H1 (cell line): ENCODE data around the gene LPP. TPM values are rescaled to one million over a fixed set of nuclear protein-coding genes. Genes with fewer than 3 reads are reported as not detected.

Source experiments
- CTCF ChIA-PET: fragments of 300-600 bp; sonication (Branson Sonifier 250); formaldehyde crosslinking; loops from one replicate; lab custom pipeline; 2021; ENCODE audit not compliant: partially characterized antibody; lab: Charles Lee
- POLR2A ChIA-PET: fragments of 300-600 bp; sonication (Branson Sonifier 250); formaldehyde crosslinking; loops from one replicate; lab custom pipeline; 2021; ENCODE audit warnings: inconsistent platforms; ENCODE audit not compliant: partially characterized antibody; lab: Charles Lee
- DNase-seq, 2 experiments: peaks; one replicate each; pipeline versions ENCODE4 v3.0.0 to v3.0.0-alpha.2; 2010 to 2022; ENCODE audit warnings: low spot score in 2 of 2, low read depth in 1 of 2, mixed read lengths in 1 of 2
- FAIRE-seq: peaks from 2 replicates; lab custom pipeline; 2011; peaks lifted over from hg19 to GRCh38; lab: Jason Lieb, UNC
- H2AFZ ChIP-seq: 2 replicates; pipeline ENCODE4 v1.8.1; 2012; ENCODE audit warnings: low read length, inconsistent platforms
- H2AK5ac ChIP-seq: 2 replicates; pipeline ENCODE4 v1.6.1; 2013; ENCODE audit warnings: low read depth, low read length
- H2BK120ac ChIP-seq: replicated peaks from 2 replicates; pipeline ENCODE3; 2013; ENCODE audit warnings: low read depth, low read length, inconsistent platforms
- H2BK12ac ChIP-seq: 2 replicates; pipeline ENCODE4 v1.6.1; 2013; ENCODE audit warnings: low read depth, low read length
- H2BK15ac ChIP-seq: 2 replicates; pipeline ENCODE4 v1.6.1; 2013; ENCODE audit warnings: low read length
- H2BK20ac ChIP-seq: 2 replicates; pipeline ENCODE4 v1.6.1; 2013; ENCODE audit warnings: low read length
- H2BK5ac ChIP-seq: 2 replicates; pipeline ENCODE4 v1.6.1; 2013; ENCODE audit warnings: low read depth, low read length
- H3K14ac ChIP-seq: 2 replicates; pipeline ENCODE4 v1.6.1; 2013; ENCODE audit warnings: inconsistent platforms; ENCODE audit not compliant: insufficient read length
- H3K18ac ChIP-seq: 2 replicates; pipeline ENCODE4 v1.6.1; 2013; ENCODE audit warnings: low read length; ENCODE audit errors: extremely low read depth
- H3K23ac ChIP-seq: 2 replicates; pipeline ENCODE4 v1.6.1; 2013; ENCODE audit warnings: inconsistent platforms; ENCODE audit not compliant: insufficient read length
- H3K23me2 ChIP-seq: 2 replicates; pipeline ENCODE4 v1.6.1; 2013; ENCODE audit warnings: low read depth, low read length
- H3K27ac ChIP-seq: 2 replicates; pipeline ENCODE4 v1.6.1; 2011; ENCODE audit warnings: low read depth, low read length, inconsistent platforms
- H3K27me3 ChIP-seq, 4 experiments: replicated peaks in 1 of 4; 1 replicate in 1 of 4; 2 replicates in 3 of 4; pipeline versions ENCODE4 v1.6.1 to v1.8.1; 2011 to 2013; ENCODE audit warnings: low read length in 3 of 4, mild to moderate bottlenecking in 3 of 4, inconsistent platforms in 2 of 4, mixed read lengths in 2 of 4, moderate library complexity in 1 of 4; ENCODE audit not compliant: control insufficient read depth in 3 of 4, insufficient read depth in 3 of 4; ENCODE audit errors: extremely low read depth in 1 of 4
- H3K36me3 ChIP-seq, 4 experiments: 2 replicates each; pipeline versions ENCODE4 v1.6.1 to v1.8.1; 2011 to 2013; ENCODE audit warnings: mild to moderate bottlenecking in 4 of 4, low read length in 3 of 4, moderate library complexity in 2 of 4, control low read depth in 1 of 4, inconsistent platforms in 1 of 4; ENCODE audit not compliant: insufficient read depth in 4 of 4, control insufficient read depth in 2 of 4
- H3K4ac ChIP-seq: replicated peaks from 2 replicates; pipeline ENCODE3; 2013; ENCODE audit warnings: low read length, low read depth, mixed read lengths, inconsistent platforms; ENCODE audit not compliant: insufficient read length
- H3K4me1 ChIP-seq, 4 experiments: replicated peaks in 1 of 4; 1 replicate in 1 of 4; 2 replicates in 3 of 4; pipeline versions ENCODE4 v1.6.1 to v1.8.1; 2011 to 2013; ENCODE audit warnings: low read length in 3 of 4, inconsistent platforms in 2 of 4, mixed read lengths in 1 of 4; ENCODE audit not compliant: insufficient read depth in 4 of 4, control insufficient read depth in 3 of 4
- H3K4me2 ChIP-seq, 2 experiments: 2 replicates each; pipeline versions ENCODE4 v1.6.1 to v1.8.1; 2011 to 2013; ENCODE audit warnings: low read depth in 2 of 2, low read length in 2 of 2, control low read depth in 1 of 2, inconsistent platforms in 1 of 2, mild to moderate bottlenecking in 1 of 2; ENCODE audit not compliant: insufficient read depth in 1 of 2
- H3K4me3 ChIP-seq, 4 experiments: fragments of 200-600, 300-600 bp in 1 of 4; sonication (generic), shearing (Covaris generic), sonication (Bioruptor Twin) in 1 of 4; 2 replicates each; pipeline versions ENCODE4 v1.5.1 to v1.8.1; 2011 to 2016; ENCODE audit warnings: low read length in 4 of 4, low read depth in 3 of 4, control low read depth in 2 of 4, inconsistent platforms in 2 of 4, mild to moderate bottlenecking in 2 of 4, mixed read lengths in 1 of 4, moderate library complexity in 1 of 4; ENCODE audit not compliant: insufficient read depth in 2 of 4; ENCODE audit errors: extremely low read depth in 1 of 4
- H3K56ac ChIP-seq: replicated peaks from 2 replicates; pipeline ENCODE3; 2013; ENCODE audit warnings: low read depth, mild to moderate bottlenecking, mixed read lengths, low read length, inconsistent platforms; ENCODE audit not compliant: insufficient read length
- H3K79me1 ChIP-seq: 2 replicates; pipeline ENCODE4 v1.6.1; 2013; ENCODE audit warnings: low read depth, low read length, control low read depth
- H3K79me2 ChIP-seq, 2 experiments: 2 replicates each; pipeline versions ENCODE4 v1.6.1 to v1.8.1; 2012 to 2013; ENCODE audit warnings: low read length in 2 of 2, mild to moderate bottlenecking in 2 of 2, inconsistent platforms in 1 of 2; ENCODE audit not compliant: insufficient read depth in 2 of 2, control insufficient read depth in 1 of 2
- H3K9ac ChIP-seq, 4 experiments: replicated peaks in 1 of 4; 1 replicate in 1 of 4; 2 replicates in 3 of 4; pipeline versions ENCODE4 v1.6.1 to v1.8.1; 2011 to 2013; ENCODE audit warnings: low read depth in 3 of 4, low read length in 3 of 4, control low read depth in 2 of 4, mild to moderate bottlenecking in 2 of 4, moderate library complexity in 2 of 4, inconsistent platforms in 1 of 4; ENCODE audit errors: extremely low read depth in 1 of 4
- H3K9me3 ChIP-seq, 2 experiments: 2 replicates each; pipeline versions ENCODE4 v1.6.1 to v1.8.1; 2012 to 2013; ENCODE audit warnings: mild to moderate bottlenecking in 2 of 2, moderate library complexity in 2 of 2, control low read depth in 1 of 2, inconsistent platforms in 1 of 2, low read depth in 1 of 2, low read length in 1 of 2, mixed read lengths in 1 of 2; ENCODE audit not compliant: insufficient read depth in 2 of 2
- H4K20me1 ChIP-seq, 2 experiments: replicated peaks in 1 of 2; 2 replicates each; pipeline versions ENCODE3 to v1.8.1; 2011 to 2013; ENCODE audit warnings: inconsistent platforms in 2 of 2, low read length in 2 of 2, mild to moderate bottlenecking in 1 of 2; ENCODE audit not compliant: insufficient read depth in 2 of 2, control insufficient read depth in 1 of 2
- H4K5ac ChIP-seq: 2 replicates; pipeline ENCODE4 v1.6.1; 2013; ENCODE audit warnings: low read length, low read depth, mixed read lengths, inconsistent platforms; ENCODE audit not compliant: insufficient read length
- H4K8ac ChIP-seq: 2 replicates; pipeline ENCODE4 v1.8.0; 2013; ENCODE audit warnings: mild to moderate bottlenecking, moderate library complexity, low read length, inconsistent platforms; ENCODE audit not compliant: insufficient read depth; ENCODE audit errors: extremely low read depth
- H4K91ac ChIP-seq: replicated peaks from 2 replicates; pipeline ENCODE3; 2013; ENCODE audit warnings: low read length, mixed read lengths, inconsistent platforms; ENCODE audit not compliant: insufficient read length
- ASH2L ChIP-seq: fragments of 200-600, 300-600 bp; sonication (generic); IDR thresholded peaks from one replicate; pipeline ENCODE4 v1.7.1; 2017; ENCODE audit warnings: low read length
- CTBP2 ChIP-seq: IDR thresholded peaks from 2 replicates; pipeline ENCODE4 v1.7.0; 2011; ENCODE audit warnings: borderline replicate concordance, mild to moderate bottlenecking, moderate library complexity, mixed read lengths, low read length; ENCODE audit not compliant: insufficient read depth, insufficient read length
- KDM1A ChIP-seq: fragments of 200-600, 300-600 bp; sonication (generic); IDR thresholded peaks from 2 replicates; pipeline ENCODE4 v1.7.1; 2016; ENCODE audit warnings: mild to moderate bottlenecking, low read length, borderline replicate concordance
- SIN3A ChIP-seq, 2 experiments: IDR thresholded peaks in 1 of 2; conservative IDR thresholded peaks in 1 of 2; 2 replicates each; pipeline ENCODE4 v1.6.1; 2011 to 2012; ENCODE audit warnings: low read length in 2 of 2, improper control_type of control experiment in 1 of 2, low read depth in 1 of 2, mild to moderate bottlenecking in 1 of 2
- SIX5 ChIP-seq: IDR thresholded peaks from 2 replicates; pipeline ENCODE4 v1.6.1; 2011; ENCODE audit warnings: mild to moderate bottlenecking, low read depth, low read length
- SP4 ChIP-seq: IDR thresholded peaks from 2 replicates; pipeline ENCODE4 v1.6.1; 2012; ENCODE audit warnings: low read length, inconsistent platforms
- SUZ12 ChIP-seq: fragments of 200-600 bp; sonication (generic); IDR thresholded peaks from 2 replicates; pipeline ENCODE4 v1.6.1; 2012; ENCODE audit warnings: mild to moderate bottlenecking, inconsistent platforms, low read length, moderate library complexity, mixed read lengths
- YY1 ChIP-seq: IDR thresholded peaks from 2 replicates; pipeline ENCODE4 v1.6.1; 2011; ENCODE audit warnings: low read depth, mild to moderate bottlenecking, low read length
- WGBS, 2 experiments: shearing (Covaris generic) in 1 of 2; methylation state at CpG; one replicate each; pipeline versions ENCODE4 v1.1.6 to v1.1.7; 2013 to 2015; ENCODE audit warnings: low lambda C conversion rate in 2 of 2, mixed read lengths in 2 of 2, inconsistent platforms in 1 of 2, low coverage in 1 of 2, missing lambda C conversion rate in 1 of 2; ENCODE audit not compliant: insufficient replicate concordance in 2 of 2, insufficient coverage in 1 of 2, insufficient read length in 1 of 2; ENCODE audit errors: extremely low coverage in 1 of 2, missing lambda C conversion rate in 1 of 2; 5-methylcytosine and 5-hydroxymethylcytosine counted together
- polyA plus RNA-seq, 7 experiments: library from polyadenylated mRNA; depleted of rRNA in 3 of 7; stranded (reverse) in 5 of 7; unstranded in 2 of 7; fragments of >200 nt in 5 of 7; fragments of 200-250 nt in 2 of 7; gene quantifications; 1 replicate in 5 of 7; 2 replicates in 1 of 7; 4 replicates in 1 of 7; pipeline versions ENCODE4 v1.2.1 to v1.2.3, GENCODE V29; 2011 to 2013; ENCODE audit warnings: missing spikeins in 2 of 7, mixed read lengths in 2 of 7
- total RNA-seq: library from RNA; stranded (reverse); fragmentation: NEBNext Ultra II Directional; extraction: Animal tissue kit (Norgen Biotek cat#: 25700); gene quantifications from 2 replicates; pipeline ENCODE4 v1.2.1, GENCODE V29; 2021

Gene LPP
- total and polyA plus RNA-seq, 2 of the 8 experiments (the other 6 are each of a cell fraction or from before 2014, with no cell fraction given), result 10.0 to 53.3 TPM

DNA sequence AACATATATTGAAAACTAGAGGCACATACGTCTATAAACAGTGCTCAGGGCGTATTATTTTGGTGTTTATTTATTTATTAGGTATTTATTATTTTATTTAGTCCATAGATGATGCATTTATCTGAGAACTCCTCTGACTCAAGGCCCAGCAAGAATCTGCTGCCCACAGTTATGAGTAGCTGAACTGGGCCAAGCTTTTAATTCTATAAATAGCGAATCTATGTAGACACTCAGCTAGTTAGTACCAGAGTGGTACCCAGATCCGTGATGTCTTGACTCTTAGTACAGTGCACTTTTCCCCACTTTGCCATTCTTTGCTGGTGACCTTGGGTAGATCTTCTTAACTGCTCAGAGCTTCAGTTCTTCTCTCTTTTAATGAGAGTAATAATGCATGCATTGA is 647.4 kb downstream of the LPP start:
- H3K18ac ChIP-seq, result no peak overlapping the region
- no peaks in the 10 kb centered on the region for H3K36me3 ChIP-seq
- H3K23ac ChIP-seq, result no peak overlapping the region
- no peak overlapping the region for H2BK20ac ChIP-seq
- no peak for DNase-seq
- 0 out of 4 replicates have a peak, but pooled peaks cover 0 to 1% of the 10 kb centered on the region in 2 experiments for H3K9me3 ChIP-seq
- WGBS, 2 experiments, result 89% methylated on average over 4 of the region's 4 CpGs; no CpG with 5 or more reads in 1 of the 2 experiments
- H3K9ac ChIP-seq, result no peak overlapping the region
- CTCF ChIA-PET, result interaction anchor here (0.8 to 2.7 kb wide), 4 partner anchors 9 to 393 kb away, joined by 3 to 7 read pairs (median 3); no protein-coding TSS in a partner anchor
- H2BK5ac ChIP-seq, result no peak overlapping the region
- no peak for FAIRE-seq
- no peak overlapping the region for H2AK5ac ChIP-seq
- no peak overlapping the region for H4K5ac ChIP-seq
- H4K91ac ChIP-seq, result no peak overlapping the region
- no peaks in the 10 kb centered on the region for H4K20me1 ChIP-seq
- H3K23me2 ChIP-seq, result no peaks in the 10 kb centered on the region
- POLR2A ChIA-PET, result no interaction called here
- no peak overlapping the region for H3K27ac ChIP-seq
- H3K56ac ChIP-seq, result no peak overlapping the region
- no peak for TF ChIP-seq KDM1A
- no peak for TF ChIP-seq SUZ12
- no peak for TF ChIP-seq ASH2L
- no peak for TF ChIP-seq SP4
- TF ChIP-seq YY1, result no peak
- TF ChIP-seq SIX5, result no peak
- no peak for TF ChIP-seq CTBP2
- no peak for TF ChIP-seq SIN3A (conservative IDR thresholded peaks at IDR 0.05 in 1 of 2, IDR thresholded peaks at IDR 0.05 in 1 of 2; ENCODE audit: low read depth in 1 of 2, low read length in 2 of 2)
- TF ChIP-seq, all 59 proteins: peak for 0
- Histone ChIP-seq H3K4me1 (peaks cover 0 to 3% (median 1%) of the 10 kb centered on the region in 4 experiments; a peak in 2 of 7 replicates), H3K14ac (no peak overlapping the region), H3K4me2 (no peak overlapping the region), H3K4ac (no peak overlapping the region), H3K79me1 (no peaks in the 10 kb centered on the region), H4K8ac (no peak overlapping the region), H2AFZ (no peak overlapping the region), H3K4me3 (no peak overlapping the region), H3K27me3 (no peaks in the 10 kb centered on the region), H2BK15ac (no peak overlapping the region), H2BK12ac (no peak overlapping the region), H2BK120ac (no peak overlapping the region), H3K79me2 (no peaks in the 10 kb centered on the region)
